Putamen (tissue), 1 donor: ENCODE results near the gene PNPLA7.
A peak's percentile ranks its signal among the peaks of the same experiment; 100 is the strongest.
"Not testable (repeated sequence)": the region's sequence is repeated elsewhere in the genome, so short reads cannot be mapped to it uniquely, and the experiment has no call there.

Source experiments
- DNase-seq: peaks from one replicate; pipeline ENCODE4 v3.0.0-alpha.2; 2016; ENCODE audit warnings: low spot score

The PNPLA7 gene

GRCh38 chr9:137575364-137575715, 25.1 kb upstream of the PNPLA7 start:
- peak; percentile 41 for DNase-seq

DNA sequence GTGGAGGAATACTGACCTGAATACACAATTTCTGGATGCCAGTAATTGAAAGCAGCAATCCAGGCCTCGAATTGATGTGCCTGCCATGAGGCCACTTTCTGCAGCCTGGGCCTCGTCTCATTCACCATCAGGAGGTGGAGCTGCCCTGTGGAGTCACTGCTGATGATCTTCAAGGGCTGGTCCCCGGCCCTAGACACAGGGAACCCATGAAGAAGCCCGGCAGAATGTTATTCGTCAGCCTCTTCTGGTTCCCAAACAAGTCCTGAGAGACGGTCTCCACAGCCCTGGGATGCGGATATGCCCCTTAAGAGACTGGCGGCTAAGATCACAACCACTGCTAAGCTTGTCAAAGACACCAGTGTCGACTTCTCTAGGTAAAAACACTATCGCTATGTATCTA, 24.0 kb upstream of the PNPLA7 start:
- DNase-seq, result no peak

- DNase-seq, result no peak
These were observed 20.4 kb upstream of the PNPLA7 start for GRCh38 chr9:137570566-137570965.

DNA sequence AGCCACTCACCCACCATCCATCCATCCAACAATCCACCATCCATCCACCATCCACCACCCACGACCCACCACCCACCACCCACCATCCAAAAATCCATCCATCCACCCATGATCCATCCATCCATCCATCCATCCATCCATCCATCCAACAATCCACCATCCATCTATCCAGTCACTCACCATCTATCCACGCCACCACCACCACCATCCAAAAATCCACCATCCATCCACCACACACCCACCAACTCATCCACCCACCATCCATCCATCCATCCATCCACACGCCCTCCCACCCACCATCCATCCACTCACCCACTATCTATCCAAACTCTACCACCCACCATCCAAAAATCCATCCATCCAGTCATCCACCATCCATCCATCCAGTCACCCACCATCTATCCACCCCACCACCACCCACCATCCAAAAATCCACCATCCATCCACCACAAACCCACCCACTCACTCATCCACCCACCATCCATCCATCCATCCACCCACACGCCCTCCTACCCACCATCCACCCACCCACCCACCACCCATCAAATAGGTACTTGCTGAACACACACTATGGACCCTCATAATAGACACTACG, 19.5 kb upstream of the PNPLA7 start:
- no peak for DNase-seq

DNA sequence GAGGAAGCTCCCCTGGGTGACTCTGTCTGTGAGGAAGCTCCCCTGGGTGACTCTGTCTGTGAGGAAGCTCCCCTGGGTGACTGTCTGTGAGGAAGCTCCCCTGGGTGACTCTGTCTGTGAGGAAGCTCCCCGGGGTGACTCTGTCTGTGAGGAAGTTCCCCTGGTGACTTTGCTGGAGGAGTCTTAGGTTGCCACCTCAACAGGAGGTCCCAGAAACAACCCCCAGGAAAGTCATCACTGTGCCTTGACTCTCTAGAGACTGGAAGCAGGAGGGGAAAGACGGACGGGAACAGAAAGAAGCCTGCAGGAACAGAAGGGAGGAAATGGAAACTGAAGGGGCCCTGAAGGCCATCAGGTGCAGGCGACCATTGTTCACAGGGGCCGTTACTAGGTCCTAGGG, 18.2 kb upstream of the PNPLA7 start:
- DNase-seq, result not testable (repeated sequence)

GRCh38 chr9:137564817-137565411, 14.7 kb upstream of the PNPLA7 start:
- DNase-seq, result no peak

- no peak for DNase-seq
These were observed 13.9 kb upstream of the PNPLA7 start for GRCh38 chr9:137564134-137564533.

DNA sequence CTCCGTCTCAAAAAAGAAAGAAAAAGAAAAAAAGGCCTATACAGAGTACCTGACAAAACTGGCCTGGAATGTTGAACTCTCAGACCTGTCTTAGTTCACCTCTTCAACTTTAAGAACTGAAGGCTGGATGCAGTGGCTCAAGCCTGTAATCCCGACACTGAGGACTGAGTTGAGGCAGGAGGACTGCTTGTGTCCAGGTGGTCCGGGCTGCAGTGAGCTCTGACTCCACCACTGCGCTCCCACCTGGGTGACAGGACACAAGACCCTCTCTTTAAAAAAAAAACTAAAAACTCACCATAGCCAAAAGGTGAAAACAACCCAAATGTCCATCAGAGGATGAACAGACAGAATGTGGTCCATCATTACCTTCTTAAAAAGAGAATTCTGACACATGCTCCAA, 7.9 kb upstream of the PNPLA7 start:
- DNase-seq, result no peak

- no peak for DNase-seq
These were observed 6.1 kb upstream of the PNPLA7 start for GRCh38 chr9:137556069-137556838.

- DNase-seq, result no peak
These were observed 5.0 kb upstream of the PNPLA7 start for GRCh38 chr9:137555179-137555578.

- no peak for DNase-seq
These were observed 4.1 kb upstream of the PNPLA7 start for GRCh38 chr9:137554349-137554748.

GRCh38 chr9:137553654-137554053, 3.5 kb upstream of the PNPLA7 start:
- not testable (repeated sequence) for DNase-seq

- no peak for DNase-seq
These were observed 2.0 kb upstream of the PNPLA7 start for GRCh38 chr9:137552022-137552768.

DNA sequence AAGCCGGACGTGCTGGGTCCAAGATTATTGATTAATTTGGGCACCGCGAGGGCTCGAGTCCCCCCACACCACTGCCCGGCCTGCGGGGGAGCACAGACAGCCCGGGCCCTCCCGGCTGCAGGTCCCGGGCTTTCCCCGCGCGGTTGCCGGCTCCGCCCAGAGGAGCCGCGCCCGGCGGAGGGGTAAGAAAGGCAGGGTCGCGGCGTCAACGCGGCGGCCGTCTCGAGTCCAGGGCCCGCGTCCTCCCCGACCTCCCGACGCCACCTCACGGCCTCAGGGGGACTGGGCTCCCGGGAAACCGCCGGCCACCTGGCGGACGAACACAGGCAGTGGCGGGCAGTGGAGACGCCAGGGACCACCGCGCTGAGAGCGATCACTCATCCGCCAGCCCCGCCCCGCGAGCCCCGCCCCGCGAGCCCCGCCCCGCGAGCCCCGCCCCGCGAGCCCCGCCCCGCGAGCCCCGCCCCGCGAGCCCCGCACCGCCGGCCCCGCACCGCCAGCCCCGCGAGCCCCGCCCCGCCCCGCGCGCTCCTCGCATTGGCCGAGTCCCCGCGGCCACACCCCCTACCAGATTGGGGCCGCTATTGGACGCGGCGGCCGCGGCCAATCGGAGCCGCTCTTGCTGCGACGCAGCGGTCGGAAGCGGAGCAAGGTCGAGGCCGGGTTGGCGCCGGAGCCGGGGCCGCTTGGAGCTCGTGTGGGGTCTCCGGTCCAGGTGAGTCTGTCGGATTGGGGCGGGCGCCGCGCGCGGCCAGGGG, 1.2 kb upstream of the PNPLA7 start, which contains the start of gene MRPL41:
Gene MRPL41, plus strand, starts transcription at position 616 of the 758 bp plus-strand sequence. CDS start 203 bp downstream, outside the sequence.
- peak; percentile 90 for DNase-seq

DNA sequence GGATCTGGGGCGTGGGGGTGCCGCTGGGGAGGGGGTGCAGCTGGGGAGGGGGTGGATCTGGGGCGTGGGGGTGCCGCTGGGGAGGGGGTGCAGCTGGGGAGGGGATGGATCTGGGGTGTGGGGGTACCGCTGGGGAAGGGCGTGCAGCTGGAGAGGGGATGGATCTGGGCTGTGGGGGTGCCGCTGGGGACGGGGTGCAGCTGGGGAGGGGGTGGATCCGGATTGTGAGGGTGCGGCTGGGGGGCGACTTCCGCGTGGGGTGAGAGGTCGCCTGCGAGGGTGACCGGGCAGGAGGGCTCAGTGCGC, 709 bp upstream of the PNPLA7 start:
- DNase-seq, result not testable (repeated sequence)

- no peak for DNase-seq
These were observed 2.3 kb downstream of the PNPLA7 start for GRCh38 chr9:137547687-137548543.

DNA sequence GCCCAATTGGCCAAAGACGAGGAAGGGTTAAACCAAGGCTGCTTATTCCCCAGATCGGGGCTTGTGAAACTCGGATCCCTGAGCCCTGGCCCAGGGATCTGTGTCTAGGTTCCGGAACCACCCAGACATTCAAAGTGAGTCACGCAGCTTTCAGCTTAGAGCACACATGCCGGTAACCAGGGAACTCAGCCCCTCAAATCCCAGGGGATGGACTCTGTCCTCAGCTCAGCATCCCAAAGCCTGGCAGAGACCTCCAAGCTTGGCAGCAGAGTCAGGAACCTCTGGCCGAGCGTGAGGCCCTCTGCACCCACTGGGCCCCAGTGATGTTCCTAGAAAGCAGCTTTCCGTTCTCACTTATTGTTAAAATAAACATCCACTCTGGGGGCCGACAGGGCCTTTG, 5.1 kb downstream of the PNPLA7 start:
- DNase-seq, result no peak

DNA sequence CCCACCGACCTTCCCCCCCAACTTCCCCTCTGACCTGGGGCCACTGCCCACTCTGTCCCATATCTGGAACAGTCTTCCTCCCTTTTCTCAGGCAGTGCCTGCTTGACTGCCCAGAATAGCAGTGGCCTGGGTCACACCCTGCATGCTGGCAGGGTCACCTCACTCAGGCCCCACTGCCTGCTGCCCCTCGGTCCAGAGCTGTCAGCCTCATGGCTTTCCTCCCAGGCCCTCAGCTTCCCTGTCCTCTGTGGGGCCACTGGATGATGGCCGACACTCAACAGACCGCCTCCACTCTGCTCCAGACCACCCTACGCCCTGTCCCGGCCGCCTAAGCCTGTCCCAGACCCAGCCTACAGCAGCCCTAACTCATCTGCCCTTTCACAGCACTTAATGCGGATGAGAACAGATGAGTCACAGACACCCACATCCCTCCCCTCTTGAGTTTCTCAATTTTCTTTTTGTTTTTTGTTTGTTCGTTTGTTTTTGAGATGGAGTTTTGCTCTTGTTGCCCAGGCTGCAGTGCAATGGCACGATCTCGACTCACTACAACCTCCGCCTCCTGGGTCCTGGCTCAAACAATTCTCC, 5.9 kb downstream of the PNPLA7 start:
- DNase-seq, result no peak

GRCh38 chr9:137543237-137543963, 6.8 kb downstream of the PNPLA7 start:
- DNase-seq, result no peak

DNA sequence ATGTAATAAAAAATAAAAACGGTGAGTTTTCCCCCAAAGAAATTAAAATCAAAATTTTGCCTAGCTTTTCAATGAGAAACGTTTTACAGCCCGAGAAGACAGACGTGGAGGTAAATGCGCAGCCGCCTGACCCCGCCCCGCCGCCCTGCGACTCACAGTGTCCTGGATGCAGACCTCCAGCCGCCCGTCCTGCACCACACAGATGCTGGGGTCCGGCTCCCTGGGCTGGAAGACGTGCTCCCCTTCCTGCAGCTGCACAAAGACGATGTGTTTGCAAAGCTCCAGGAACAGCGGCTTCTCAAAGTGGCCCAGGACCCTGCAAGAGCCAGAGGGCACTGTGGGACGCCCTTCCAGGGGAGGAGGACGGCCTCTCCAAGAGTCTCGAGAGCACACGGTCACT, 7.7 kb downstream of the PNPLA7 start:
- DNase-seq, result no peak
